HG03460 (cell line): ENCODE data around the gene BRIP1.

Experiments
- ATAC-seq: cut with Tn5 transposase; IDR thresholded peaks from one replicate; pipeline ENCODE4 v1.9.1; 2021; ENCODE audit not compliant: unreplicated experiment

The BRIP1 gene

DNA sequence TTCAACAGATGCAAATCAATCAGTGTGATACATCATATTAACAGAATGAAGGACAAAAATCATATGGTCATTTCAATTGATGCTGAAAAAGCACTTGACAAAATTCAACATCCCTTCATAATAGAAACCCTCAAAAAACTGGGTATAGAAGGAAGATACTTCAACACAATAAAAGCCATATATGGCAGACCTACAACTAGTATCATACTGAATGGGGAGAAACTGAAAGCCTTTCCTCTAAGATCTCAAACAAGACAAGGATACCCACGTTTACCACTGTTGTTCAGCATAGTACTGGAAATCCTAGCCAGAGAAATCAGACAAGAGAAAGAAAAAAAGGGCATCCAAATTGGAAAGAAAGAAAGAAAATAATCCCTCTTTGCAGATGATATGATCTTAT lies 225.2 kb downstream of the BRIP1 start:
- no peak for ATAC-seq

DNA sequence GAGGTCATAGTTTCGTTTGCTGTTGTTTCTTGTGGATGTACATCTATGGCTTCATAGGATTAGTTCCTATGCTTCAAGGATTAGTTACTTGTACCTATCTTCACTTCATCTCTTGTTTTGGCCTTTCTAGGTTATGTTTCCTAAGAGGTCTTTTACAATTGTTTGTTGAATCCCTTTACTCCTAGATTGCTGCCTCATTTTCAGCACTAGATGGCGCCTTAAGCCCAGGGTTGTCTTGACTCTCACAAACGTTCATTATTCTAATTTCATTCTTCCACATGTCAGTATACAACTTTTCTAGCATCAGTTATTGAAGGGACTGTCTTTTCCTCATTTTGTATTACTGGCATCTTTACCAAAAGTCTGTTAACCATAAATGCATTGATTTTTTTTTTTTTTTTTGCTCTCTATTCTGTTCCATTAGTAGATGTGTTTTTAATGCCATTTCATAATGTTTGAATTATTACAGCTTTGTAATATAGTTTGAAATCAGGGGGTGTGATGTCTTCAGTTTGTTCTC lies 227.4 kb downstream of the BRIP1 start:
- no peak for ATAC-seq

DNA sequence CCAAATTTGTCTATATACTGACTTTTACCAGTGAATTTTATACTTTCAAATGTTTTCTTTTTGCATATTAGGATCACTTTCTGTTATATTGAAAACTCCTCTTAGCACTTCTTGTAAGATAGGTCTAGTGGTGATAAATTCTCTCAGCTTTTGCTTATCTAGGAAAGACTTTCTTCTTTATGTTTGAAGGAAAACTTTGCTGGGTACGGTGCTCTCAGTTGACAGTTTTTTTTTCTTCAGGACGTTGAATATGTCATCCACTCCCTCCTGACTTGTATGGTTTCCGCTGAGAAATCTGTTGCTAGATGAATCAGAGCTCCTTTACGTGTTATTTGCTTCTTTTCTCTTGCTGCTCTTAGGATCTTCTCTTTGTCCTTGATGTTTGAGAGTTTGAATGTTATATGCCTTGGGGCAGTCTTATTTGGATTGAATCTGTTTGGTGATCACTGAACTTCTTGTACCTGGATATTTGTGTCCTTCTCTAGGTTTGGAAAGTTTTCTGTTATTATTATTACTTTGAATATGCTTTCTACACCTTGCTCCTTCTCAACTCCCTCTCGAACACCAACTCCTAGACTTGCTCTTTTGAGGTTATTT lies 228.3 kb downstream of the BRIP1 start:
- no peak for ATAC-seq

DNA sequence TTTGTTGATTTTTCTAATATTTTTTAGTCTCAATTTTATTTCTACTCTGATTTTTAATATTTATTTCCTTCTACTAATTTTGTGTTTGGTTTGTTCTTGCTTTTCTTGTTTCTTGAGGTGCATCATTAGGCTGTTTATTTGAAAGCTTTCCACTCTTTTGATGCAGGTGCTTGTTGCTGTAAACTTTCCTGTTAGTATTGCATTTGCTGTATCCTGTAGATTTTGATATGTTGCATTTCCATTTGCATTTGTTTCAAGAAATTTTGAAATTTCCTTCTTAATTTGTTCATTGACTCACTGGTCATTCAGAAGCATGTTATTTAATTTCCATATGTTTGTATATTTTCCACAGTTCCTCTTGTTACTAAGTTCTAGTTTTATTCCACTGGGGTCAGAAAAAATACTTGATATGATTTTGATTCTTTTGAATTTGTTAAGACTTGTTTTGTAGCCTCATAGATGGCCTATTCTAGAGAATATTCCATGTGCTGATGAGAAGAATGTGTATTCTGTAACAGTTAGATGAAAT lies 229.3 kb downstream of the BRIP1 start:
- no peak for ATAC-seq

DNA sequence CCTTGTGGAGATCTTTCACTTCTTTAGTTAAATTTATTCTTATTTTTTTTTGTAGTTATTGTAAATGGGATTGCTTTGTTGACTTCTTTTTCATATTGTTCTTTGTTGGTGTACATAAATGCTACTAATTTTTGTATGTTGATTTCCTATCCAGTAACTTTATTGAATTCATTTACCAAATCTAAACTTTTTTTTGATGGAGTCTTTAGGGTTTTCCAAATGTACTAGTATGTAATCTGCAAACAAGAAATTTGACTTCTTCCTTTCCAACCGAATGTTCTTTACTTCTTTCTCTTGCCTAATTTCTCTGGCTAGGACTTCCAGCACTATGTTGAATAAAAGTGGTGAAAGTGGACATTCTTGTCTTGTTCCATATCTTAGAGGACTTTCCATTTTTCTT lies 230.5 kb downstream of the BRIP1 start:
- ATAC-seq, result no peak

DNA sequence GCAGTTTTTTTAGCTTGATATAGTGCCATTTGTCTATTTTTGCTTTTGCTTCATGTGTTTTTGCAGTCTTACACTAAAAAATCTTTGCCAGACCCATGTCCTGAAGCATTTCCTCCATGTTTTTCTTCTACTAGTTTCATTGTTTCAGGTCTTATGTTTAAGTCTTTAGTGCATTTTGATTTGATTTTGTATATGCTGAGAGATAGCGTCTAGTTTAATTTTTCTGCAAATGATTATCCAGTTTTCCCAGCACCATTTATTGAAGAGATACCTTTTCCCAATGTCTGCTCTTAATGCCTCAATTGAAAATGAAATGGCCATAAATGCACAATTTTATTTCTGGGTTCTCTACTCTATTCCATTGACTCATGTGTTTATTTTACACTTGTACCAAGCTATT lies 231.5 kb downstream of the BRIP1 start:
- no peak for ATAC-seq
